Measurements from ENCODE around the gene DDX1. TPM values are rescaled to one million over a fixed set of nuclear protein-coding genes. Genes with fewer than 3 reads are reported as not detected.

Gene DDX1
- total and polyA plus RNA-seq, 2 of the 4 experiments (the other 2 are of a cell fraction): 73.6 to 74.9 TPM

- Histone ChIP-seq H3K9me1 (ENCODE audit: insufficient read depth, low read length) (no peaks in the 10 kb centered on the region), H3K23ac (ENCODE audit: low read depth, low read length) (no peak overlapping the region), H2AK9ac (replicated peaks; ENCODE audit: low read depth, low read length, poor library complexity) (no peak overlapping the region), H3K4me3 (ENCODE audit: insufficient read depth, low read depth, low read length) (no peak overlapping the region), H2BK120ac (ENCODE audit: low read depth, low read length) (no peak overlapping the region), H3K18ac (ENCODE audit: low read depth, low read length) (no peak overlapping the region), H3K27ac (ENCODE audit: insufficient read depth, low read length) (no peak overlapping the region), H3K79me1 (ENCODE audit: low read depth in 1 of 2, low read length in 2 of 2) (no peaks in the 10 kb centered on the region), H3K36me3 (ENCODE audit: control insufficient read depth, insufficient read depth, low read length) (no peaks in the 10 kb centered on the region), H4K91ac (ENCODE audit: insufficient read depth, low read depth, low read length) (no peak overlapping the region), H3K4ac (ENCODE audit: low read depth, low read length) (no peak overlapping the region), H4K8ac (ENCODE audit: low read depth in 2 of 2, low read length in 2 of 2) (no peak overlapping the region), H3K56ac (ENCODE audit: extremely low read depth, insufficient read depth, low read length) (no peak overlapping the region), H3K9me3 (ENCODE audit: control insufficient read depth, insufficient read depth, low read length) (no peaks in the 10 kb centered on the region; the same call in 1 of the 2 replicates), H2BK5ac (ENCODE audit: low read depth, low read length, poor library complexity, severe bottlenecking) (no peak overlapping the region), H2AFZ (replicated peaks; ENCODE audit: low read length, poor library complexity) (no peak overlapping the region), H4K5ac (ENCODE audit: low read depth, low read length) (no peak overlapping the region), H3K14ac (replicated peaks; ENCODE audit: low read depth, low read length) (no peak overlapping the region), H3K9ac (ENCODE audit: low read depth, low read length) (no peak overlapping the region), H3K4me2 (ENCODE audit: low read depth, low read length) (0 out of 2 replicates have a peak overlapping the region, but pooled peaks have one; percentile 41), H2BK20ac (ENCODE audit: low read depth, low read length) (no peak overlapping the region), H3K27me3 (ENCODE audit: control insufficient read depth, insufficient read depth, low read length) (no peaks in the 10 kb centered on the region), H2BK15ac (ENCODE audit: low read depth, low read length) (no peak overlapping the region), H4K20me1 (ENCODE audit: insufficient read depth, low read length) (no peaks in the 10 kb centered on the region), H2AK5ac (ENCODE audit: low read depth, low read length) (no peak overlapping the region), H3K4me1 (ENCODE audit: control insufficient read depth, insufficient read depth, low read length) (no peaks in the 10 kb centered on the region)
- dilution Hi-C loops (cut with HindIII; ENCODE audit: low sequenced_read_pairs, unreplicated experiment): no loop called here
- no peak for TF ChIP-seq CHD1 (IDR thresholded peaks at IDR 0.05; ENCODE audit: low read depth, low read length)
- no peak for TF ChIP-seq MXI1 (IDR thresholded peaks at IDR 0.05; ENCODE audit: borderline replicate concordance, low read depth, low read length)
- no peak for TF ChIP-seq RAD21 (IDR thresholded peaks at IDR 0.05; ENCODE audit: low read length)
- no peak for TF ChIP-seq BHLHE40 (IDR thresholded peaks at IDR 0.05; ENCODE audit: low read depth, low read length)
- TF ChIP-seq NFE2L2 (IDR thresholded peaks at IDR 0.05; ENCODE audit: low read depth, low read length): no peak
- no peak for TF ChIP-seq RFX5 (IDR thresholded peaks at IDR 0.05; ENCODE audit: low read depth, low read length)
- no peak for TF ChIP-seq POLR2A (IDR thresholded peaks at IDR 0.05; ENCODE audit: low read depth, low read length)
- no peak for TF ChIP-seq CTCF (conservative IDR thresholded peaks at IDR 0.05; ENCODE audit: low read depth, low read length)
- DNase-seq: peak; percentile 33
- ATAC-seq (ENCODE audit: low read depth): no peak
- intact Hi-C loops (cut with micrococcal nuclease): no loop called here
- no TSS peak for BruUV-seq (replicated peaks)
- WGBS, 2 experiments (ENCODE audit: extremely low coverage in 2 of 2, insufficient read length in 1 of 2): no CpG with 5 or more reads among the region's 10 CpGs
- in situ Hi-C loops (cut with MboI; ENCODE audit: low sequenced_read_pairs): no loop called here
- POLR2A ChIA-PET (ENCODE audit: unreplicated experiment): no interaction called here
- CTCF ChIA-PET: no interaction called here
Measured at GRCh38 chr2:15668611-15669305, 77.1 kb downstream of the DDX1 start.

Measured in IMR-90 (cell line).